Umbilical cord (tissue), 2 donors: ENCODE results near the gene PARK7. TPM values are rescaled to one million over a fixed set of nuclear protein-coding genes. Genes with fewer than 3 reads are reported as not detected.

Source experiments
- DNase-seq: peaks from one replicate; pipeline ENCODE4 v3.0.0-alpha.2; 2015; ENCODE audit warnings: low spot score
- total RNA-seq: library from RNA; depleted of rRNA; stranded (reverse); fragments of >200 nt; gene quantifications from one replicate; pipeline ENCODE4 v1.2.3, GENCODE V29; 2014; ENCODE audit warnings: low replicate concordance; ENCODE audit not compliant: insufficient read depth

Gene PARK7
- total RNA-seq, 1 donor from 2014 or later: 160 TPM

GRCh38 chr1:7984811-7985210 lies 23.3 kb downstream of the PARK7 start:
- no peak for DNase-seq

GRCh38 chr1:7985851-7986612 lies 24.5 kb downstream of the PARK7 start:
- DNase-seq: no peak

- DNase-seq: no peak
These were observed 26.0 kb downstream of the PARK7 start for GRCh38 chr1:7987528-7987927.

- DNase-seq: no peak
These were observed 27.1 kb downstream of the PARK7 start for GRCh38 chr1:7988576-7988975.

- no peak for DNase-seq
These were observed 28.4 kb downstream of the PARK7 start for GRCh38 chr1:7989762-7990428.

GRCh38 chr1:7991504-7992440 lies 30.3 kb downstream of the PARK7 start:
- DNase-seq: no peak

- no peak for DNase-seq
These were observed 31.4 kb downstream of the PARK7 start for GRCh38 chr1:7992885-7993284.

GRCh38 chr1:7993593-7994479 lies 32.3 kb downstream of the PARK7 start:
- no peak for DNase-seq

- DNase-seq: no peak
These were observed 33.3 kb downstream of the PARK7 start for GRCh38 chr1:7994827-7995226.

- no peak for DNase-seq
These were observed 33.9 kb downstream of the PARK7 start for GRCh38 chr1:7995437-7995836.

- no peak for DNase-seq
These were observed 40.9 kb downstream of the PARK7 start for GRCh38 chr1:8002329-8002910.

- no peak for DNase-seq
These were observed 41.4 kb downstream of the PARK7 start for GRCh38 chr1:8002921-8003320.

GRCh38 chr1:8003438-8004112 lies 42.1 kb downstream of the PARK7 start:
- no peak for DNase-seq

- DNase-seq: no peak
These were observed 42.7 kb downstream of the PARK7 start for GRCh38 chr1:8004113-8004802.

- peak; percentile 94 for DNase-seq
These were observed 43.5 kb downstream of the PARK7 start for GRCh38 chr1:8004803-8005573.

- DNase-seq: peak; percentile 59
These were observed 44.8 kb downstream of the PARK7 start for GRCh38 chr1:8006037-8006963.
